Fibroblast of lung (primary cell): ENCODE data around the gene MAP3K15.
"Not testable (repeated sequence)": the region's sequence is repeated elsewhere in the genome, so short reads cannot be mapped to it uniquely, and the experiment has no call there.

ENCODE experiments used
- CTCF ChIP-seq, 2 donors: IDR thresholded peaks in 1 of 2; conservative IDR thresholded peaks in 1 of 2; 1 replicate in 1 of 2; 2 replicates in 1 of 2; pipeline ENCODE4 v1.5.1; 2011 to 2012; ENCODE audit warnings: low read length in 2 of 2, control low read depth in 1 of 2, inconsistent platforms in 1 of 2, low read depth in 1 of 2, mild to moderate bottlenecking in 1 of 2
- EZH2 ChIP-seq: IDR thresholded peaks from 2 replicates; pipeline ENCODE4 v1.5.1; 2012; ENCODE audit warnings: low read length, control low read depth, mild to moderate bottlenecking; ENCODE audit errors: missing control alignments

GRCh38 chrX:19468383-19468782 lies 46.9 kb downstream of the MAP3K15 start:
- not testable (repeated sequence) for TF ChIP-seq CTCF (conservative IDR thresholded peaks at IDR 0.05 in 1 of 2, IDR thresholded peaks at IDR 0.05 in 1 of 2; ENCODE audit: low read depth in 1 of 2, low read length in 2 of 2); EZH2
